Measurements from ENCODE around the gene FBLN5. TPM values are rescaled to one million over a fixed set of nuclear protein-coding genes. Genes with fewer than 3 reads are reported as not detected.

FBLN5 gene
- total RNA-seq, 1 donor from 2014 or later = 240 TPM

GRCh38 chr14:91891101-91891500, 56.4 kb downstream of the FBLN5 start:
- H3K36me3 ChIP-seq = no peaks in the 10 kb centered on the region
- peaks cover 30% of the 10 kb centered on the region for H3K4me1 ChIP-seq
- intact Hi-C loops (cut with DNase I) = no loop called here
- H3K27ac ChIP-seq = no peak overlapping the region
- no peaks in the 10 kb centered on the region for H3K9me3 ChIP-seq
- DNase-seq (ENCODE audit: extremely low spot score in 2 of 2) = no peak
- no peak overlapping the region for H3K4me3 ChIP-seq
- no peaks in the 10 kb centered on the region for H3K27me3 ChIP-seq
- TF ChIP-seq POLR2AphosphoS5 (IDR thresholded peaks at IDR 0.05; ENCODE audit: insufficient read depth in 1 of 2, low read depth in 1 of 2) (no peak), POLR2A (IDR thresholded peaks at IDR 0.05) (no peak)
- TF ChIP-seq, protein P1, sequence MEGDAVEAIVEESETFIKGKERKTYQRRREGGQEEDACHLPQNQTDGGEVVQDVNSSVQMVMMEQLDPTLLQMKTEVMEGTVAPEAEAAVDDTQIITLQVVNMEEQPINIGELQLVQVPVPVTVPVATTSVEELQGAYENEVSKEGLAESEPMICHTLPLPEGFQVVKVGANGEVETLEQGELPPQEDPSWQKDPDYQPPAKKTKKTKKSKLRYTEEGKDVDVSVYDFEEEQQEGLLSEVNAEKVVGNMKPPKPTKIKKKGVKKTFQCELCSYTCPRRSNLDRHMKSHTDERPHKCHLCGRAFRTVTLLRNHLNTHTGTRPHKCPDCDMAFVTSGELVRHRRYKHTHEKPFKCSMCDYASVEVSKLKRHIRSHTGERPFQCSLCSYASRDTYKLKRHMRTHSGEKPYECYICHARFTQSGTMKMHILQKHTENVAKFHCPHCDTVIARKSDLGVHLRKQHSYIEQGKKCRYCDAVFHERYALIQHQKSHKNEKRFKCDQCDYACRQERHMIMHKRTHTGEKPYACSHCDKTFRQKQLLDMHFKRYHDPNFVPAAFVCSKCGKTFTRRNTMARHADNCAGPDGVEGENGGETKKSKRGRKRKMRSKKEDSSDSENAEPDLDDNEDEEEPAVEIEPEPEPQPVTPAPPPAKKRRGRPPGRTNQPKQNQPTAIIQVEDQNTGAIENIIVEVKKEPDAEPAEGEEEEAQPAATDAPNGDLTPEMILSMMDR (IDR thresholded peaks at IDR 0.05) = no peak

DNA sequence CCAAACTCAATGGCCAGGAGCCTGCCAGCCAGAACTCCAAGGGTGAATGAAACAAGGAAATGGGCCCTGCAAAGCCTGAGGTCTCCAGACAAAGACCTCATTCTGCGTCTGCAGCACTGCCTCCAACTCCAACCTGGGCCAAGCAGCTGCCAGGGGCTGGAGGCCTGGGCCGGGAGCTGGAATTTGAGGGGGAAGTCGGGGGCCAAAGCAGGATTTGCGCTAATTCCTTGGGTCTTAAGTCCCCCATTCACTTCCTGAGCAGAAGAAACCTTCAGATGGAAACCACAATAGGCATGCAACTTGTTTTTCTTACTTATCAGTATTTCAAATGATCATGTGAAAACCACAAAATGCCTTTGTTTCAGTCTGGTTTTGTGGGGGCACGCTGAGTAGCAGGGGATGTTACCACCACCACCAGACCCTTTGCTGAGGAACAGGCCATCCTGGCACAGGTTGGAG, 57.2 kb downstream of the FBLN5 start:
- no peak for DNase-seq (ENCODE audit: extremely low spot score in 2 of 2)
- Histone ChIP-seq H3K9me3 (no peaks in the 10 kb centered on the region), H3K27ac (no peak overlapping the region), H3K27me3 (no peaks in the 10 kb centered on the region), H3K36me3 (no peaks in the 10 kb centered on the region), H3K4me1 (peaks cover 30% of the 10 kb centered on the region), H3K4me3 (no peak overlapping the region)
- intact Hi-C loops (cut with DNase I) = no loop called here
- no peak for TF ChIP-seq POLR2A (IDR thresholded peaks at IDR 0.05)
- peak in 1 of 2 donors; percentile 1 for TF ChIP-seq POLR2AphosphoS5 (IDR thresholded peaks at IDR 0.05; ENCODE audit: insufficient read depth in 1 of 2, low read depth in 1 of 2)

- Histone ChIP-seq H3K36me3 (no peaks in the 10 kb centered on the region), H3K4me3 (no peak overlapping the region), H3K27ac (peak overlapping the region; percentile 37), H3K27me3 (no peaks in the 10 kb centered on the region), H3K9me3 (no peaks in the 10 kb centered on the region), H3K4me1 (peaks cover 30% of the 10 kb centered on the region)
- no peak for DNase-seq (ENCODE audit: extremely low spot score in 2 of 2)
- peak; percentile 11 to 20 for TF ChIP-seq POLR2AphosphoS5 (IDR thresholded peaks at IDR 0.05; ENCODE audit: insufficient read depth in 1 of 2, low read depth in 1 of 2)
- TF ChIP-seq POLR2A (IDR thresholded peaks at IDR 0.05) = no peak
- intact Hi-C loops (cut with DNase I) = no loop called here
These were observed 57.9 kb downstream of the FBLN5 start for GRCh38 chr14:91889477-91890211.

DNA sequence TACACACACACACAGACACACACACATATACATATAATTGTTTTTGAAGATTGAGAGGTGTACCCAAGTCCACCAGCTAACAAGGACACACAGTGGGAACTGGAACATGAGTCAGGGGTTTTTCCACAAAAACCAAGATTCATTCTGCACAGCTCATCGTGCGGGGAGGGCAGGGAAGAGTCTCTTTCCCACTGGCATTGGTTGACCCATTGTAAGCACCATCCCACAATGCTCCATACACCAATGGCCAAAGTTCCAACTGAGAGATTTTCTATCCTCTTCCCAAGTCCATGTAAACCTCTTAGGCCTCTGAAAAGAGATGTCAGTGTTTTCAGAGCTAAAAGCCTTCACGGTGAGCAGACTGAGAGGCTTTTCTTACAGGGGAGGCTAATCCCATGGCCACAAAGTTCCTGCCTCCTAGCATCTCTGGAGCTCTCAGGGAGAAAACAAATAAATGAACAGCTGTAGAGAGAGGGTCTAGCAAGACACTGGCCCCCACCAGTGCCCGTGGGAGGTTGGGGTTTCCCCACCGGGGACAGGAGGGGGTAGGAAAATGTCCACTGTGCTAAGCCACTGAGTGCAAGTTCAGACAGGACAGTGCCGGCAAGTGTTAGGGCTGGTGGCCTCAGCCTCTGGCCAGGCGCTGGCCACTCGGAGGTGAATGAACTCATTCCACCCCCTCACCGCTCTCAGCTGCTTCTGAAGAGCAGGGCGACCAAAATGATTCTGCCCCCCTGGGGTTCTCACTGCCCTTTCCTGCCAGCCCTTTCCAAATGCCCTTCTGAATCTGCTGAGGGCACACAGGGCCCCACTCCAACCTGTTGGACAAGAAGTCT, 58.6 kb downstream of the FBLN5 start:
- H3K4me1 ChIP-seq = peaks cover 30% of the 10 kb centered on the region
- peak overlapping the region; percentile 37 for H3K27ac ChIP-seq
- TF ChIP-seq POLR2A (IDR thresholded peaks at IDR 0.05) = no peak
- TF ChIP-seq, protein P1 (IDR thresholded peaks at IDR 0.05) = no peak
- TF ChIP-seq POLR2AphosphoS5 (IDR thresholded peaks at IDR 0.05; ENCODE audit: insufficient read depth in 1 of 2, low read depth in 1 of 2) = no peak
- DNase-seq (ENCODE audit: extremely low spot score in 2 of 2) = no peak
- H3K36me3 ChIP-seq = no peaks in the 10 kb centered on the region
- no peaks in the 10 kb centered on the region for H3K27me3 ChIP-seq
- H3K4me3 ChIP-seq = no peak overlapping the region
- intact Hi-C loops (cut with DNase I) = no loop called here
- H3K9me3 ChIP-seq = no peaks in the 10 kb centered on the region

GRCh38 chr14:91886961-91887360, 60.5 kb downstream of the FBLN5 start:
- TF ChIP-seq, protein P1 (IDR thresholded peaks at IDR 0.05) = no peak
- TF ChIP-seq POLR2AphosphoS5 (IDR thresholded peaks at IDR 0.05; ENCODE audit: insufficient read depth in 1 of 2, low read depth in 1 of 2) (no peak), POLR2A (IDR thresholded peaks at IDR 0.05) (no peak)
- Histone ChIP-seq H3K4me3 (no peak overlapping the region), H3K27ac (no peak overlapping the region), H3K9me3 (no peaks in the 10 kb centered on the region), H3K27me3 (no peaks in the 10 kb centered on the region), H3K4me1 (peaks cover 35% of the 10 kb centered on the region), H3K36me3 (no peaks in the 10 kb centered on the region)
- intact Hi-C loops (cut with DNase I) = no loop called here
- no peak for DNase-seq (ENCODE audit: extremely low spot score in 2 of 2)

Measured in vagina (tissue), 2 donors.